HG03439 (cell line): ENCODE measurements around the gene PTPRJ.

Source experiments
- ATAC-seq: cut with Tn5 transposase; IDR thresholded peaks from one replicate; pipeline ENCODE4 v1.9.1; 2021; ENCODE audit warnings: mild to moderate bottlenecking, moderate library complexity; ENCODE audit not compliant: unreplicated experiment

Gene PTPRJ

GRCh38 chr11:48090174-48090573 lies 109.8 kb downstream of the PTPRJ start:
- ATAC-seq: no peak

- ATAC-seq: no peak
Observed at GRCh38 chr11:48091426-48092102, 111.2 kb downstream of the PTPRJ start.

DNA sequence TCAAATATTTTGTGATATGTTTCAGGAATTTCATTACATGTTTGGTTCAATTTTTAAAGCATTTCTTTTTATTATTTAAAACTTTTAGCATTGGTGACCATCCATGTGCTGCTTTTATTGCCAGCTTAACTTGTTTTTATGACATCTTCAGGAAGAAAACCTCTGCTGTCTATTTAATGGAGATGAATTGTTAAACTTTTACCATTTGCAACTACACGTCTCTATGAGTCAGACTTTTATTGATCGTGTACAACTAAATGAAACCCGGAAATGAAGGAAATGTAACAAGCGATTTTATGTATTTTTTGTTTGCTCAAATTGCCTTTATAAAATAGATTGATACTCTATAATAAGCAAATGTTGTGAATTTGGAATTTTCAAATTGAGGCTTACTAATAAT lies 113.0 kb downstream of the PTPRJ start:
- ATAC-seq: no peak

DNA sequence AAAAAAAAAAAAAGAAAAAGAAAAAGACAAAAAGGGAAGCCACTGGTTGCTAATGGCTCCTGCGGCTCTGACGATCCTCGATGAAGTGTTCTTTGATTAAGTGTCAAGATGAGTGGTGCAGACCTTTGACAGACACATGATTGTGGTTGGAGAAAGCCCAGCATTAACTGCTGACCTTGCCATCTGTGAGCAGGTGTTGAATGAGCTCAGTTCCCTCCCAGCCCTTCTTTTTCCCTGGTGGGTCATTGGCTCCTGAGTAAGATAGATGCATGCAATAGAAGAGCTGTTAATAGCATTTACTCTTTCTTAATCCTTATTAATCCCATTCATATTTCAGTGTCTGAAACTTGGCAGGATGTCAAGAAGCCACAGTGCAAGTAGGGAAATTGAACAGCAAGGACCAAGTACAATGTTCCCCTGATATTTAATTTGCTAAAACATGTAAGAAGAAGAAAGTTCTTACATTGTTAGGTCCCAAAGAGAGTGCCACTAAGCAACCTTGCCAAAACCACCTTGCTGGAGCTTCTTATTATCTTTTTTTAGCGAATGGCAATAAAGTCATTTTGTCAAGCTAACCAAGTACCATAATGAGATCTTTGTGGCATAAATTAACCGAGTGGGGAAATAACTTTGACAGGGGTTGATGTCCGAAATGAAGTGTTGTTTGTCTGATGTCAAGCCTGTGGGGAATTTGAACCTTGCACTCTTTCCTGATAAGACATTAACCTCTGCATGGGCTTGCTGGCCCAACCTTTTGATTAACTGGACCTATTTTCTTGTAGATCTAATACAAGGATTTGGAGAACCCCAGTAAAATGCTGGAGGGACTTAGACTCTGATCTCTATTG lies 113.7 kb downstream of the PTPRJ start:
- ATAC-seq: no peak

GRCh38 chr11:48094643-48095339 lies 114.4 kb downstream of the PTPRJ start:
- ATAC-seq: no peak

DNA sequence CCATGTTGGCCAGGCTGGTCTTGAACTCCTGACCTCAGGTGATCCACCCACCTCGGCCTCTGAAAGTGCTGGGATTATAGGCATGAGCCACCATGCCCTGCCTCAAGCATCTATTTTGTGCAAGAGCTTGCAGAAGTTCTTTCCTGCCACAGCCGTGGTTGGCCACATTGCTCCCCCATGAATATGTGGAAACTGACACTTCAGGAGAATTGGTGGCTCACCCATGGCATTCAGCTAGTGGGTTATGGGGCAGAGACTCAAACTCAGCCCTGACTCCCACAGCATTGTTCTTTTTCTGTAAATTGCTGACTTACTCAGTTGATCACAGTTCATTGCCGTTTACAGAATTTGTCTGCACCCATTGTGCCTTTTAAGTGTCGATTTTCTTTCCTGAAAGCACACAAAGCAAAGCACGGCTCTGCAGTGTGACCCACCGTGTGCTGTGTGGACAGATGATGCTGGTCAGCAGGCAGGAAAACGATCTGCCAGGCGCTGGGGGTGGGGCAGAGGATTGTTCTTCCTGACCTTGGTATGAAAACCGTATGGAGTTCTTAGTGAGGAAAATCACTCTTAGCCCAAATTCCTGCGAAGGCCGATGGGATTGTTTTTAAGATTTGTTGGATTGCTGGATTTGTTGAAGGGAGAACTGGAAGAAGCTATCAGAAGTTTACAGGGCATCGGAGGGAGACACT lies 115.6 kb downstream of the PTPRJ start:
- ATAC-seq: no peak

DNA sequence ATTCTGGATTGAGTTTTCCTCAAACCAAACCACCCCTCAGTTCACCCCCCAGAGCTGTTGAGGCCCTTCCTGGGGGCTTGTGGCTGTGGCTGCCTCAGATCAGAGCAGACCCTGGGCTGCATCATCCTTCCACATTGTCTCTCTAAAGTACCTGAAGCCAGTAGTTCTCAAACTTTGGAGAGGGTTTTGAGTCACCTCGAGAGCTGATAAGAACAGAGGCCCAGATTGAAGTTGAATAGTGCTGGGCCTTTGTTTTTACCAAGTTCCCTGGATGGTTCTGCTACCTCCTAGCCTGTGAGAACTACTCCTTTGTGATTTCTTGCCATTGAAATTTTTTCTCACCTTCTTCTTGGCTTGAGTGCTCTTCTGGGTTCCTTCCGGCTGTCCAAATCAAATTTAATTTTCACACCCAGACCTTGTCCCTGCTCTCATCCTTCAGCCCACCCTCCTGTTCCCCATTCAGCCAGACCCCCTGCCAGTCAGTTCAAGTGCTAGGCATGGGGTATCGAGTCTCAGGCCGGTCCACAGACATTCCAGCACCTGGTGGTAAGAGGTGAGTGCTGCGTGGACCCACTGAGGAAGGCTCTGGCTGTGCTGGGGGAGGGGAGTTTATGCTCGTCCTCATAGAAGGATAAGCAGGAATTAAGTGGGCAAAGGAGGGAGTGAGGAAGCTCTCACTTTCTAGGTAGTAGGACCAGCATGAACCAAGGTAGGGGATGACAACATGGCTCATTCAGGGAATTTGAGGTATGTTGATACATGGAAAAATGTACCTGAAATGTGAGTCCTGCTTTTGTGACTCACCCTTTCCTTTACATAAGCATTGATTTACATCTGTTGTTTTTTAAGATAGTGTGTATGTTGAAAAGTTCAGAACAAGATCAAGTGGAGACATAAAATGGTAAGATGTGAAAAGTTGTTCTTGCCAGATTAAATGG lies 116.5 kb downstream of the PTPRJ start:
- no peak for ATAC-seq

GRCh38 chr11:48098024-48098423 lies 117.7 kb downstream of the PTPRJ start:
- no peak for ATAC-seq

DNA sequence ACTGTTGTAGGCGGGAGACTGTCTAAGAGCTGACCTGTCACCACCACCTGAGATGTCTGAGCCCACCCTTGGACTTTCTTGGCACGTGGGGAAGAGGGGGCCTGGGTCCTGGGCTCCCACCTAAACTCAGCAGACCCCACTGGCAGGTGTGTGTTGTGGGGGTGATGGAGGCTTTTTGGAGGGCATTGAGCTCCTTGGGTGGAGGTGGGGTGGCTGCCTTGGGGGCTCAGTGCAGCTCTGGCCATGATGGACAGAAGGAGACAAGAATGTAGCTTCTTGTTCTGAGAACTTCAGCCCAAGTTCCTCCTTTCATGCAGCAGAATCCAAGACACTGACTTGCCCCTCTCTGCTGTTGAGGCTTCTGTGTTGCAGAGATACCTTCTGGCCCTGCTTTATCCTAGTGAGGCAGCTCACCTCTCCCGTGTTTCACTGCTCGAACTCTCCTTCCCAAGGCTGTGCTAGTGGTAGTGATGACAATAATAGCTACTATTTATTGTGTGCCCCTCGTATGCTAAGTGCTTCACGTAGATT lies 119.6 kb downstream of the PTPRJ start:
- ATAC-seq: no peak

DNA sequence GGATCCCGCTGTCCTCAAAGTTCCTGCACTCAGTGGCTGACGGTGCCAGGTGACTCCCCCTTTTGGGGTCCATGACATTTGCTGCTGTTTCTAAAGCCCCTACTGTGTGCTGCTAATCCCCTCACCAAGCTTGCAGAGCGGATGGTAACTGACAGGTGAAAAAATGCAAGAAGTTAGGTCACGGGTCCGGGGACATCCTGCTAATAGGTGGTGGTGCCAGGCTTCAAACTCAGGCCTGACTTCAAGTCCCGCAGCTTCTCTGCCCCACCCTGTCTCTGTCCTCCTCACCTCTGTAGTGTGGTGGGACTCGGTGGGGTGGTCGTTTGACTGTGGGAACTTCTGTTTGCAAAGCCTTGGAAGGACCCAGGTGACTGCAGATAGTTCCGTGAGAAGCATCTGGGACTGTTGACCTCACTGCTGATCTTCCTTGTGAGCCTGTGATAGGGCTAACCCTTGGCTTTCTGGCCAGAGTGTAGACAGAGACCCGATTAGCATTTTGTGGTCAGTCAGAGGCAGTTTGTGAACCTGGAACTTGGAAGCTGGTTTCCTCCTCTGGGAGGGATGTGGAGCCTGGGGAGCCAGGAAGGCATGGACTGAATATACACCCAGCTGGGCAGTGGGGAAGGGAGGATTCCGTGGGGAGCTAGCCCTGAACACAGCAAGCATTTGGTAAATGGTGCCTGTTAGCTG lies 120.8 kb downstream of the PTPRJ start:
- ATAC-seq: no peak

DNA sequence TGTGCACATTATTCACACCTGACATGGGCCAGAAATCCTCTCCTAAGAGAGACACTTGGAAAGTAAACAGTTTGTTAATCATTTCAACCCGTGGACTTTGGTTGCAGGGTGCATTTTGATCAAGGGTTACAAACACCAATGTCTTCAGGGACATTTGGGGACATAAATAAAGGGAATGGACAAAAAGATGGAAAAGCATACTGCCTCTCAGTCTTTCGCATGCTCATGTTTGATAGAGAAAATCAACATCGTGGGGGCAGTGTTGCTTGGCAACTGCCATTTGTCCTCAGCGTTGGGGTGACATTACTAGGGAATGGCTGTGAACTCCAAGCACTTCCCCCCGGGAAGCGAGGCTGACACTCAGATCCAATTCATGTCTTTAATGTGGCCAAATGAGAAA lies 121.6 kb downstream of the PTPRJ start:
- ATAC-seq: no peak

GRCh38 chr11:48103621-48104567 lies 123.5 kb downstream of the PTPRJ start:
- ATAC-seq: no peak

GRCh38 chr11:48104568-48104924 lies 124.2 kb downstream of the PTPRJ start:
- no peak for ATAC-seq

GRCh38 chr11:48105096-48105990 lies 125.0 kb downstream of the PTPRJ start:
- no peak for ATAC-seq

DNA sequence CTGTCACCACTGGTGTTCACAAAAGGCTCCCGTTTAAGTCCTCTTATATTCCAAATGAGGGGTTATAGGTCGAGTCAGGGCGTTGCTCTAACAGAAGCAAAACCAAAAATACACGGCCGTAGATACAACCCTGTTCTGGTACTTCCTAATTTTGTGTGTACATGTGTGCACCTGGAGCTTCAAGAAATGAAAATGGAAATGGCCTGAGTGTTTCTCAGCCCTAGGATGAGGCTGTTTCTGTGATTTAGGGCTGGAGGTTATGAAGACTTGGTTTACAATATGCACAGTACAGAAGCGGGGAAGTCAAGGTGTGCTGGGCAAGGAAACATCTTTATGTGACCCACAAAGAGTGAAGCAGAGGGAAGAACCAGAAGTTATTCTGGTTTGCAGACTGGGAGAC lies 125.8 kb downstream of the PTPRJ start:
- no peak for ATAC-seq

DNA sequence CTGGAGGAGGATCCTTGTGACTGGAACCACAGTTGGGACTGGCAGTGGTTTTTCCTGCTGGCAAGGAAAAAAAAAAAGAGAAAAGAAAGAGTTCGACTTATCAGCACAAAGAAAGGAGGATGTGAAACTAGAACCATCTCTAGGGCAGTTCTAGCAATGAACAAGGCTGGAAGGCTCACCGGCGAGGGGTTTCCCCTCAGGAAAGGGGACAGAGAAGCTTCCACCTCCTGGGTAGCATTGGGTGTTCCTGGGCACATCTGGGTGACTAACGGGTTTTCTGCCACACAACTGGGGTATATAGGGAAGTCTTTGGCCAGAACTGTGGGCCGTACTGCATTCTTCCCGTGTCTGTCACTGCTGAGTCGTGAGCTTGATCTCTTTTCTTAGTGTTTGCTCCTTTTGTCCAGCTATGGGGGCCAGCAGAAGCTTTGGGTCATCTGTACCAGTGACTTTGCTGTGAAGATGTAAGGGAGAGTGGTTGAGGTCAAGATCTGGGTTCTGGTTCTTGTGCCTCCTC lies 126.9 kb downstream of the PTPRJ start:
- ATAC-seq: peak; percentile 85
